ENCODE data around the gene DZIP3. TPM values are rescaled to one million over a fixed set of nuclear protein-coding genes. Genes with fewer than 3 reads are reported as not detected.
"Not testable (repeated sequence)": the region's sequence is repeated elsewhere in the genome, so short reads cannot be mapped to it uniquely, and the experiment has no call there.

The DZIP3 gene
- total RNA-seq, 3 donors from 2014 or later: 6.2 to 10.8 (median 9.8) TPM

- no peak overlapping the region for H3K27ac ChIP-seq
- no peak for TF ChIP-seq POLR2A (IDR thresholded peaks at IDR 0.05)
- no peak for TF ChIP-seq POLR2AphosphoS5 (IDR thresholded peaks at IDR 0.05)
- TF ChIP-seq, protein P1, sequence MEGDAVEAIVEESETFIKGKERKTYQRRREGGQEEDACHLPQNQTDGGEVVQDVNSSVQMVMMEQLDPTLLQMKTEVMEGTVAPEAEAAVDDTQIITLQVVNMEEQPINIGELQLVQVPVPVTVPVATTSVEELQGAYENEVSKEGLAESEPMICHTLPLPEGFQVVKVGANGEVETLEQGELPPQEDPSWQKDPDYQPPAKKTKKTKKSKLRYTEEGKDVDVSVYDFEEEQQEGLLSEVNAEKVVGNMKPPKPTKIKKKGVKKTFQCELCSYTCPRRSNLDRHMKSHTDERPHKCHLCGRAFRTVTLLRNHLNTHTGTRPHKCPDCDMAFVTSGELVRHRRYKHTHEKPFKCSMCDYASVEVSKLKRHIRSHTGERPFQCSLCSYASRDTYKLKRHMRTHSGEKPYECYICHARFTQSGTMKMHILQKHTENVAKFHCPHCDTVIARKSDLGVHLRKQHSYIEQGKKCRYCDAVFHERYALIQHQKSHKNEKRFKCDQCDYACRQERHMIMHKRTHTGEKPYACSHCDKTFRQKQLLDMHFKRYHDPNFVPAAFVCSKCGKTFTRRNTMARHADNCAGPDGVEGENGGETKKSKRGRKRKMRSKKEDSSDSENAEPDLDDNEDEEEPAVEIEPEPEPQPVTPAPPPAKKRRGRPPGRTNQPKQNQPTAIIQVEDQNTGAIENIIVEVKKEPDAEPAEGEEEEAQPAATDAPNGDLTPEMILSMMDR (IDR thresholded peaks at IDR 0.05): no peak
- no peaks in the 10 kb centered on the region for H3K9me3 ChIP-seq
- H3K4me1 ChIP-seq: no peaks in the 10 kb centered on the region
- H3K36me3 ChIP-seq: no peaks in the 10 kb centered on the region
- H3K27me3 ChIP-seq: no peaks in the 10 kb centered on the region
- intact Hi-C loops (cut with DNase I; ENCODE audit: low total_unique reads): no loop called here
- no peak for DNase-seq (ENCODE audit: low spot score in 2 of 2)
- no peak overlapping the region for H3K4me3 ChIP-seq
These were observed 30.7 kb downstream of the DZIP3 start for GRCh38 chr3:108620250-108620649.

GRCh38 chr3:108623504-108623903 is 34.0 kb downstream of the DZIP3 start:
- DNase-seq (ENCODE audit: low spot score in 2 of 2): no peak
- Histone ChIP-seq H3K27me3 (no peaks in the 10 kb centered on the region), H3K4me1 (no peaks in the 10 kb centered on the region), H3K4me3 (no peak overlapping the region), H3K27ac (no peak overlapping the region), H3K9me3 (no peaks in the 10 kb centered on the region), H3K36me3 (no peaks in the 10 kb centered on the region)
- TF ChIP-seq, protein P1 (IDR thresholded peaks at IDR 0.05): no peak
- no peak for TF ChIP-seq POLR2A (IDR thresholded peaks at IDR 0.05)
- no peak for TF ChIP-seq POLR2AphosphoS5 (IDR thresholded peaks at IDR 0.05)
- intact Hi-C loops (cut with DNase I; ENCODE audit: low total_unique reads): no loop called here

DNA sequence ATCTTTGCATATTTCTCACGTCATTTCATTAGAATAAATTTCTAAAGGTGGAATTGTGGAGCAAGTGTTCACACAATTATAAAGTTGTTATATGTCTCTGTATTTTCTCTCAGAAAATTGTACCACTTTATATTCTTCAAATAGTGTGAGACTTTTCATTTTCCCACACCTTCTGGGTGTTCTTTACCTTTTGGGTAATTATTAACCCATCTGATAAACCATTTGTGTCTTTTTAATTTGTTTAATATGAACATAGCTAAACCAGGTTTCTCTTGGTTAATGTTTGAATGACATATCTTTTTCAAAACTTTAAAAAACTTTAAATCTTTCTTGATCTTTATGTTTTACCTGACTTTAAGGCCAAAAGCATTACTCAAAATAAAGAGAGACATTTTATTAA is 40.5 kb downstream of the DZIP3 start:
- no peak overlapping the region for H3K27ac ChIP-seq
- no peaks in the 10 kb centered on the region for H3K4me1 ChIP-seq
- TF ChIP-seq POLR2A (IDR thresholded peaks at IDR 0.05): no peak
- TF ChIP-seq, protein P1 (IDR thresholded peaks at IDR 0.05): no peak
- TF ChIP-seq POLR2AphosphoS5 (IDR thresholded peaks at IDR 0.05): no peak
- no peaks in the 10 kb centered on the region for H3K9me3 ChIP-seq
- H3K36me3 ChIP-seq: no peaks in the 10 kb centered on the region
- no peak for DNase-seq (ENCODE audit: low spot score in 2 of 2)
- no peaks in the 10 kb centered on the region for H3K27me3 ChIP-seq
- no peak overlapping the region for H3K4me3 ChIP-seq
- intact Hi-C loops (cut with DNase I; ENCODE audit: low total_unique reads): no loop called here

DNA sequence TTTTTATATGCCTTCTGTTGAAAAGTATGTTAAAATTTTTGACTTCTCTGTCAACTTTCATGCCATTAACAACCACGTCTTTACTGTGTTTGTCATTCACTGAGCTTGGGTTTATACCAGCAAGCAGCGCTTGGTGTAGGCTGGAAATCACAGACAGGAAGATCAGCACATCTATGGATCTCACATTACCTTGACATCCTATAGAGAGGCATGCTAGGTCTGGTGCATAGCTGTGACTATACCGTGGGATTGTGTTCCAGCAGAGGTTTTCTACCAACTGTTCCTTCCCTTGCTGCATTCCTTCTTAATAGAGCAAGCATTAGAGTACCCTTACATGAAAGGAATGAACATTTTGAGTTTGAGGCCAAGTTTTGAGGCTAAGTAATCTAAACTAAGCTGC is 53.0 kb downstream of the DZIP3 start:
- no peaks in the 10 kb centered on the region for H3K4me1 ChIP-seq
- H3K4me3 ChIP-seq: no peak overlapping the region
- no peaks in the 10 kb centered on the region for H3K36me3 ChIP-seq
- TF ChIP-seq, protein P1 (IDR thresholded peaks at IDR 0.05): no peak
- TF ChIP-seq POLR2AphosphoS5 (IDR thresholded peaks at IDR 0.05): no peak
- TF ChIP-seq POLR2A (IDR thresholded peaks at IDR 0.05): no peak
- no peak overlapping the region for H3K27ac ChIP-seq
- H3K9me3 ChIP-seq: no peaks in the 10 kb centered on the region
- DNase-seq (ENCODE audit: low spot score in 2 of 2): no peak
- no peaks in the 10 kb centered on the region for H3K27me3 ChIP-seq
- intact Hi-C loops (cut with DNase I; ENCODE audit: low total_unique reads): no loop called here

- DNase-seq (ENCODE audit: low spot score in 2 of 2): no peak
- H3K4me3 ChIP-seq: no peak overlapping the region
- TF ChIP-seq POLR2A (IDR thresholded peaks at IDR 0.05) (no peak), POLR2AphosphoS5 (IDR thresholded peaks at IDR 0.05) (no peak)
- TF ChIP-seq, protein P1 (IDR thresholded peaks at IDR 0.05): no peak
- H3K4me1 ChIP-seq: no peaks in the 10 kb centered on the region
- no peaks in the 10 kb centered on the region for H3K9me3 ChIP-seq
- H3K27ac ChIP-seq: no peak overlapping the region
- H3K36me3 ChIP-seq: no peaks in the 10 kb centered on the region
- no peaks in the 10 kb centered on the region for H3K27me3 ChIP-seq
- intact Hi-C loops (cut with DNase I; ENCODE audit: low total_unique reads): no loop called here
These were observed 55.8 kb downstream of the DZIP3 start for GRCh38 chr3:108645364-108645763.

DNA sequence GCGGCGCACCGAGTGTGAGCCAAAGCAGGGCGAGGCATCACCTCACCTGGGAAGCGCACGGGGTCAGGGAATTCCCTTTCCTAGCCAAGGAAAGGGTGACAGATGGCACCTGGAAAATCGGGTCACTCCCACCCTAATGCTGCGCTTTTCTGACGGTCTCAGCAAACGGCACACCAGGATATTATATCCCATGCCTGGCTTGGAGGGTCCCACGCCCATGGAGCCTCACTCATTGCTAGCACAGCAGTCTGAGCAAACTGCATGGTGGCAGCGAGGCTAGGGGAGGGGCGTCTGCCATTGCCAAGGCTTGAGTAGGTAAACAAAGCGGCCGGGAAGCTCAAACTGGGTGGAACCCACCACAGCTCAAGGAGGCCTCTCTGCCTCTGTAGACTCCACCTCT is 66.1 kb downstream of the DZIP3 start:
- H3K27me3 ChIP-seq; DNase-seq (ENCODE audit: low spot score in 2 of 2); H3K4me1 ChIP-seq; H3K9me3 ChIP-seq; H3K36me3 ChIP-seq; intact Hi-C loops (cut with DNase I; ENCODE audit: low total_unique reads); H3K4me3 ChIP-seq; H3K27ac ChIP-seq: not testable (repeated sequence)

All from breast epithelium (tissue), 4 donors.